GM18502 (cell line): ENCODE results near the gene PLPP7.

Experiments
- ATAC-seq: cut with Tn5 transposase; IDR thresholded peaks from one replicate; pipeline ENCODE4 v1.9.1; 2021; ENCODE audit warnings: mild to moderate bottlenecking; ENCODE audit not compliant: unreplicated experiment, poor library complexity

PLPP7 gene

GRCh38 chr9:131279863-131280570 is 9.5 kb upstream of the PLPP7 start:
- ATAC-seq, result no peak

GRCh38 chr9:131280660-131281059 is 8.9 kb upstream of the PLPP7 start:
- ATAC-seq, result no peak

DNA sequence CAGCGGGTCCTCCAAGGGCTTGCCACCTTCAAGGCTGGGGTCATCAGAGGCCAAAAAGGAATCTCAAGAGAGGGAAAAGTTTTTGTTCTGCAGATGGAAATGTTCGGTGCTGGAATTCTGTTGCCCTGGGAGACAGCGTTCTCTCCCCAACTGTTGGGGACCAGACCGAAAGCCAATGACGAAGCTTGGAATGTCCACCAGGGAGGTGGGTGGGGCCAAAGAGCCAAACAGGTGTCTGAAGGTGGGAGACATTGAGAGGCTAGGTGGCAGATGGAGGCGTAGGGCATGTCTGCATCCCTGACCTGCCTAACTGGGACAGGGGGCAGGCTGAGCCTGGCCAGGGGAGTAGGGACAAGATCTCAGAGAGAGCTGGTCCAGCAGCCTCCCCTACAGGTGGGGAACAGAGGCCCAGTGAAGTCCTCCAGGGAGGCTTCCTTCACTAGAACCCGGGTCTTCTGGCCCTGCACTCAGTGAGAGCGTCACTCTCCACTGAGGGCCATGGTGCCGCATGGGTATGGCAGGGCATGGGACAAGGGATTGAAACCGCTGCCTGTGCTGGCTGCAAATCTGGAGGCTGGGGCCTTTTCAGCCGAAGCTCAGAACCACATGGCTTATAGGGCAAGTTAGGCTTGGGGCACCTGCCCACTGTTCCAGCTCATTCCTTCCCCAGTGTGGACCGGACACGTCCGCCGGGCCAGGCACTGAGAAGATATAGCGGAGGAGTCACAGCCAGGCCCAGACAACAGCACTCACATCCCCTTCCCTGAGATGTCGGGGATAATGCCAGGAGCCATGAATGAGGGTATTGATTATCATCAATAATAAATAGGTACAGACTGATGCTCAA is 8.2 kb upstream of the PLPP7 start:
- no peak for ATAC-seq

DNA sequence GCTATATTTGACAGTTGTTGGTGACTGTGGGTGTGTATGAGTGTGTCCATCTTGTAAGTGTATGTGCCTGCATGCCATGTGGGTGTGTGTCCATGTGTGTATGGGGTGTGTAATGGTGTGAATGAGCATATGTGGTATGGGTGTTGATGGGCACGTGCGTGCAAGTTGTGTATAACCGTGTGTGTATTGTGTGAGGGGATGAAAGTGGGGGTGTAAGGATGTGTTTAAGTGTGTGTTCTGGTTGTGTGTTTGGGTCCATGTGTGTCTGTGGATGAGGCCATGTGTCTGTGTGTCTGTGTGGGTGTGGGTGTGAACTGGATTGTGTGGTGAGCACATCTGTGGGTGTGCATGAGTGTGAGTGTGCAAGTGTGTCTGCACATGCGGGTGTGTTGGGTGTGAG is 7.3 kb upstream of the PLPP7 start:
- no peak for ATAC-seq

DNA sequence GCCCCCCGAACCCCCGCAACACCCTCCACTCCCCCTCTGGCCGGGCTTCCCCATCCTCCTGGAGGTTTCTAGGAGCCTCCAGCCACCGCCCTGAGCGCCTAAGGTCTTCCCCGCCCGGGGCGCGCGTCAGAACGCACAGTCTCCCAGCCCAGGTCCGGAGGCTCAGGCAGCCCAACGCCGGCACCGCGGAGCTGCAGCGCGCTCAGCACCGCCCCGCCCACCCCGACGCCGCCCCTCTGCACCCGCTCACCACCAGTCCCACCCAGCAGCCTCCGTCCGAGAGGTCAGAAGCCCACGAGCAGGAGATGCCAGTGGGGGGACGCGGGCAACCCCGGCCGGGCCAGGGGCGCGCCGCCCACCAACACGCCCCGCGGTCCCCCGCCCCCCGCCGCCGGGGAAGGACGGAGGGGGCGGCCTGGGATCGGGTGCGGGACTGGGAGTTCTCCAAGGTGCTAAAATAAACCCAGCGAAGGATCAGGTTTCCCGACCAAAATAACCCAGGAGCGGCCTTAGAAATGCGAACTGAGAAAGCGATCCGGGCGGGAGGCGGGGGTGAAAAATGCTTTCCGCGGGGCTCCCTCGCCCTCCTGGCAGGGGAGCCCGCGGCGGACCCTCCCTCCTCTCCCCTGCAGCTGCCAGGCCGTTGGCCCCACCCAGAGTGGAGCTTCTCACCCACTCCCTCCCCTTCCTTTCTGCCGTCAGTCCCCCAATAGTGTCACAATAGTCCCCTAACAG is 6.7 kb upstream of the PLPP7 start:
- ATAC-seq, result no peak

DNA sequence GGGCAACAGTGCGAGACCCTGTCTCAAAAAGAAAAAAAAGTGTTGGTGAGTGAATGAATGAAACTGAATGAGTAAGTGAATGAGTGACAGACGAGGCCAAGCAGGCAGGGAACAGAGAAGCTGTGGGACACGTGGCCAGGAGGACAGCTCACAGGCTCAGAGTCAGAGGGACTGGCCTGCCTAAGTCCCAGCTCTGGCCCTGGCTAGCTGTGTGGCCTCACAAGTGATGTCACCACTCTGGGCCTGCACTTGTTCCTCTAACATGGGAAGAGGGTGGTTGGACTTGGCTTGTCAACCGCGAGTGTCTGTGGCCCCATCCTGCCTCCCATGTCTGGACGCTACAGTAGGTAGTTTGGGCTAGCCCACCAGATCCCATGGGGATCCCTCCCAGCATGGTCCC is 4.7 kb upstream of the PLPP7 start:
- ATAC-seq, result no peak

GRCh38 chr9:131287359-131287758 is 2.2 kb upstream of the PLPP7 start:
- ATAC-seq, result no peak

DNA sequence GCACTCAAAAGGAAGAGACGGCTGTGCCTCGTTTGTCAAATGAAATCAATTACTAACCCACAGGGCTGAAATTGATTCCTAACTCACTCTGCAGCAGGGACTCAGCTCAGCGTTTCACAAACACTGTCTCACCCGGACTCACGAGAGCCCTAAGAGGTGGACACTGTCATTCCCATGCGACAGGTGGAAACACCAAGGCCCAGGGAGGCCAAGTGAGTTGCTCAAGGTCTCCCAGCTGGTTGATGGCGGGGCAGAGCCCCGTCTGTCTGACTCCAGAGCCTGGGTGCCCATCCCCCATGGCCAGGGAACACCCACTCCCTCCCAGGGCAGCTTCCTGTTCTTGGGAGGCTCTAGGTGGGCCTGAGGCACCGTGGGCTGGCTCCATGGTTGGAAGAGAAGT is 1.3 kb upstream of the PLPP7 start:
- no peak for ATAC-seq

- no peak for ATAC-seq
Observed at GRCh38 chr9:131290036-131290766, 678 bp downstream of the PLPP7 start.

DNA sequence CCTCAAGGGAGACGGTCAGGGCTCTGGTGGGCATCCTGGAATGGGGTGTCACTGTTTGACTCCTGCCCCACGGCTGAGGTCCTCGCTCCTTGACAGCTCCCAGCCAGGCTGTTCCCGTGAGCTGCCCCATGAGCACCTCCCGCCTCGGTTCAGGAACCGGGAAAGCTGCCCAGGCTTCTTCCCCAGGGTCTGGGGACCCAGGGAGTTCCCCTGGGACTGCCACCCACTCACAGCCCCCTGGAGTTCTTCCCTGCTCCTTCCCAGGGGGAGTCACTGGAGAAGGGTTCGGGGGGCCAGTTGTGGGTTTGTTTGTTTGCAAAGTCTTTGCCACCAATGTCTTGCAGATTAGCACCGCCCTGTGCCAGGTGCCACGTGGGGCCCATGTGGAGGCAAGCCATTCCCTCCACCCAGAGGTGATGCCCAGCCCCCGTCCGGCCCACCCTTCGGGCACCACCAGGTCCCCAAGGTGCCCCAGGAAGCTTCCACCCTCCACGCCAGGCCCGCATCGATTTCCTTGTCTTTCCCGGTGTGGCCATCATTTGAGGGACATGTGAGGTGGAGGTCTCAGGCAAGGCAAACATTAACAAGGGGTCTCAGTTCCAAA is 1.3 kb downstream of the PLPP7 start:
- ATAC-seq, result no peak

GRCh38 chr9:131291795-131292315 is 2.3 kb downstream of the PLPP7 start:
- ATAC-seq, result no peak

DNA sequence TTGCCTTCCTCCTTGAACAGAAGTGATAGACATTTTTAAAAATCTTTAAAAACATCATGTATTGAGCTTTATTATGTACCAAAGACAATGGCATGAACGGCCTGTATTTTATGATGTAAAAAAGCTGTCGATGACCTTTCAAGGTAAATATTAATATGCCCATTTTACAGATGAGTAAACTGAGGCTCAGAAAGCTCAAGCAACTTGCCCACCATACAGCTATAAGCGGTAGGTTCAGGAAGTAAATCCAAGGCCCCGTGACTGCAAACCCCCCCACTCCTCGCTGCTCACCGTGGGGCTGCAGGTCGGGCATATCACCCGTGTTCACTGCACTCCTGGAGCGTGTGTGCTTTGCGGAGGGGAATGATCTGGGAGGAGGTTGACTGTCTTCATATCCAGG is 3.4 kb downstream of the PLPP7 start:
- ATAC-seq, result no peak

DNA sequence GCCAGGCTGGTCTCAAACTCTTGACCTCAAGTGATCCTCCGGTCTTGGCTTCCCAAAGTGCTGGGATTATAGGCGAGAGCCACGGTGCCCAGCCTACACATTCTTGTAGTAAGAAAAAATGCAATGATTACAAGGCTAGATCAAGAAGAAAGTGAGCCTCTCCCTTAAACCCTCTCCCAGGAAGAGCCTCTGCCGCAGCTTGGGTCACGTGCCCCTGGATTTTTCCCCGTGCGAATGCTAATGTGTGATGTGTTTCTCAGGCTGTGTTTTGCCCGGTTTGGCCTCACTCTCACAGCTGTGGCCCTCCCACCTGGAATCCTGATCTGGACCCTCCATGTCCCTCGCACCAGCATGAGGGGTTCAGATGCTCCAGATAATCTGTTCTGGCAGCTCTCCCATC is 6.9 kb downstream of the PLPP7 start:
- ATAC-seq, result no peak

- ATAC-seq, result no peak
Observed at GRCh38 chr9:131296906-131297500, 7.5 kb downstream of the PLPP7 start.

DNA sequence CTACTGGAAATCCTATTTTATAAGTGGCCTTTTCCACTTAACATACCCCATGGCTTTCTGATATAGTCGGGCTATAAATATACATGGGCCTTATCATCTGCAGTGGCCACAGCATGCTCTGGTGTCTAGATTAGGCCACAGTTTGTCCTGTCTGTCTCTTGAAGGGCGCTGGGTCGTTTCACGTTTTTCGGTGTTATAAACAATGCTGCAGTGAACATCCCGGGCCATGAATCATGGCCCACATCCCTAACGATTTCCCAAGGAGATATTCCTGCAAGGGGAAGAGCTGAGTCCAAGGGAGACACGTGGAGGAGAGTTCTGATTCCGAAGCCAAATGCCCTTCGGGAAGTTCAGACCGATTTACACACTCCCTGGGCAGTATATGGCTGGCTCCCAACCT is 8.4 kb downstream of the PLPP7 start:
- ATAC-seq, result no peak

DNA sequence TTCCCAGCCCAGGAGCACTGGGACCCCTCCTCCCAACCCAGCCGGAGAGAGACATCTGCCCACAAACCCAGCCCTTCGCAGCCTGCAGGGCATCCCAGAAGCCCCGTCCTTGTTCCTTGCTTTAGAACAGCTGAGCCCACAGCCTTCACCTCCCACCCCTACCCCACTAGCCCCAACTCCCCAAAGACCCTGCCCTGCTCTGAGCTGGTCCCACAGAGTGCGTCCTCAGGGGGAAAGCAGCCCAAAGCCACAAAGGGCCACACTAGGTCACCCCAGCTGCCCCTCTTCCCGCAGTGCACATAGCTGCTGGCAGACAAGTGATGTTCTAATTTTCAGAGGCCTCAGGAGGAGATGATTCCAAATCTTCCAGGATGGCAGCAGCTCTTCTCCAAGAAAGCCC is 8.8 kb downstream of the PLPP7 start:
- no peak for ATAC-seq

DNA sequence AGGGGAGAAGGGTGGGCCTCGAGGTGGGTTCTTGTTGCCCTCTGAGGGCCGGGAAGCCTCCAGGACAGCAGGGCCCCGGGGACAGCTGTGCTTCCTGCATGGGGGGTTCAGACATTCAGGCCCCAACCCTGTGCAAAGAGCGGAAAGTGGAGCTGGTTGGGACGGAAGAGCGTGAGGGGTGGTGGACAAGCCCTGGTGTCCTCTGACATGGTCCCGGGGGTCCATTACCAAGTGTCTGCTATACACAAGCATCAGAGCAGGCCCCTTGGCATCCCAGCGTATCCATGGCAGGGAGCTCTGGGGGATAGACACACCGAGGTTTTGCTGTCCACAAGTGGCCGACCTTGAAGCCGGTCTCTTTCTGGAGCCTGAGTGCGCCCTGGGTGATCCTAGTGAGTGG is 9.3 kb downstream of the PLPP7 start:
- no peak for ATAC-seq

GRCh38 chr9:131299346-131299960 is 9.9 kb downstream of the PLPP7 start:
- no peak for ATAC-seq

- no peak for ATAC-seq
Observed at GRCh38 chr9:131299961-131300347, 10.4 kb downstream of the PLPP7 start.
